Suppressor macrophage treated with lipopolysaccharide for 4 hours (primary cell): ENCODE measurements around the gene NEK2.
A peak's percentile ranks its signal among the peaks of the same experiment; 100 is the strongest.
"Not testable (repeated sequence)": the region's sequence is repeated elsewhere in the genome, so short reads cannot be mapped to it uniquely, and the experiment has no call there.

Experiments
- DNase-seq: peaks from one replicate; pipeline ENCODE4 v3.0.0-alpha.2; 2020

Gene NEK2

DNA sequence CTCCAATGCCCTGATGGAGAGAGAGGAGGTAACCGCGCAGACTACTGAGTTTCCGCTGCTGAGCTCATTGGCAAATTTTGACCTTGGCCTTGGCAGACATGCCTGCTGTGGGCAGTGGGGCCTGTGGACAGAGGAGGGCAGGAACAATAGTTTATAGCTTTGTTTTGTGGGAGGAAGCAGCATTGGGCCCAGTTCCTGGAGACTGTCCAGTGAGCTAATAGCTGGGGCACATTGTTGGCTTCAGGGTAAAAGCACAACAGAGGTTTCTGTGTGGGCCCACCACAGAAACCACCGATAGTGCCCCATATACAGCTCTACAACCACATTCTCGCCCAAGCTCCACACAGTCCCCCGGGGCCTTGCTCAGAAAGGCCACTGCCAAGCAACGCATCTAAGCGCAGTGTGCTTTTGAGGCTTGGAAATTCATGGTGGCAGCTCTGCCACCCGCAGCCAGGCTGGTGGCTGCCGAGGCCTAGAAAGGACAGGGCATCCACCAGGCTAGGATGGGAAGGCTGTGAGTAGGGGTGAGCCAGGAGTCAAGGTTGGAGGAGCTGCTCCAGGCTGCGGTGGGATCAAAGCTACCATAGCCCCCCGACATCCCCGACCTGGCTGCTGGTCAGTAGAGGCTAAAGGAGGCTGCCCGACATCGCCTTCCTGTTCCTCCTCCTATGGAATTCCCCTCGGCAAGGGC, 43.2 kb downstream of the NEK2 start:
- DNase-seq, result no peak

DNA sequence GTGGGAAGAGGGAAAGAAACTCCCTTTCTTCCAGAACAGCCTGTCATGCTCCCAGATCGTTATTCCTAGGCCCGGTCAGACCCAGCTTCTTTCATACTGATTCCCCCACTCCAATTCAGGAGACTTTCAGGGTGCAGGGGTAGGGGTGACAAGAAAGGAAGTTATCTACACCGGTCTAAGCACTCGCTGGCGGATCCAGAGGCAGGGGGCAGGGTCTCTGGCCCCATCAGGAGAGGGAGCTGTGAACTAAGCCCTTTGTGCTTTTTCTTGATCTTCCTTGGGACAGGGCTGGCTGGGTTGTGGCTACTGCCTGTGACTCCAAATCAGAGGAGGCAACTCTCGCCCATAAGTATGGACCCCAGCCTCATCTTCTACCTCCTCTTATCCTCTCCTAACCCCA, 44.3 kb downstream of the NEK2 start:
- no peak for DNase-seq

DNA sequence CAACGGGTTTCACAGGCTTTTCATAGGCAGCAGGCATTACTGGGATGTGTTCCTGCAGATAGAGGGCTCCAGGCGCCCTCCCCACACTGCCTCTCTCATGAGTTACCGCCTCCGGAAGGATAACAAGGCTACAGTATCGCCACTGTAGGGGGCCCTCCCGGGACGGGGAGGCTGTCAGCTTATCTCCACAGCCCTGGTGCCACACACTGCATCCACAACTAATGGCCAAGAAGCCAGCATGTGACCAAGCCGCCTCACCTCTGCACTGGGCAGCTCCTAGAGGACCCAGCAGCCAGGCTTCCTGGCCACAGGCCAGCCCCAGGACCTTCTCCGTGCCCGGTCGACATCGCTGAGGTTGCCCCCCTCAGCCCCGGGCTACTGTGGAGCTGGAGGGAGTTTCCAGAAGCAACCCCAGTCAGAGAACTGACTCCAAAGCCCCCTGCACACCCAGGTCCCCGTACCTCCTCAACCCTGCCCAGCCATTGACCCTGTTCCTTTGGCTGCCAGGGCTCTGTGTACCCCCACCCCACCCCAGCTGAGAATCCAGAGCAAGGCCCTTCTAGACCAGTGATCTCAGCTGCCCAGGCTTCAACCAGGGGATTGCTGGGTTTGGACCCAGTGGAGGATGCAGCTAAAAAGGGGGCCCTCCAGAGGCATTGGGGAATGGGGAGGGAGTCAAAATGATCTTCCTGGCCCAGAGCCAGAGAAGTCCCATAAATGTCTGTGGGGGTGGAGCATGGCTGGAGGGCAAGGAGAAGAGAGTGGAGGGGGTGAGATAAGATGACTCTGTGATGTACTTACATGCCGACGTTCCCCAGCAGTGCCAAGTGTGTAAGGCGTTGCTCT, 45.0 kb downstream of the NEK2 start:
- DNase-seq, result no peak

DNA sequence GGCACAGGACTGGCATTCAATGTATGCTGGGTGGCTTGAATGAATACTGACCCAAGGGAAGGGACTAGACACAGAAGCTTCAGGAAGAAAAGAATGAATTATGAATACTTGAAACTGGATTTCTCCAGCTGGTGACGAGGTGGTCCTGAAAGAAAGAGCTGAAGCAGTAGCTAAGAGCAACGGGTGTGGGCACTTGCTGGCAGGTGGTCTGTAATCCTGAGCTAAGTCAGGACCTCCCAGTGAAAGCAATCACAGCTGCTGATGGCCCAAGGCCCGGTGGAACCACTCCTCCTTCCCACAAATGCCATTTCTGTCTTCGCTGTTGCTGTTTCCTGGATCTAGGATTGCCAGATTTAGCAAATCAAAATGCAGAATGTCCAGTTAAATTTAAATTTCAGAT, 47.0 kb downstream of the NEK2 start:
- no peak for DNase-seq

DNA sequence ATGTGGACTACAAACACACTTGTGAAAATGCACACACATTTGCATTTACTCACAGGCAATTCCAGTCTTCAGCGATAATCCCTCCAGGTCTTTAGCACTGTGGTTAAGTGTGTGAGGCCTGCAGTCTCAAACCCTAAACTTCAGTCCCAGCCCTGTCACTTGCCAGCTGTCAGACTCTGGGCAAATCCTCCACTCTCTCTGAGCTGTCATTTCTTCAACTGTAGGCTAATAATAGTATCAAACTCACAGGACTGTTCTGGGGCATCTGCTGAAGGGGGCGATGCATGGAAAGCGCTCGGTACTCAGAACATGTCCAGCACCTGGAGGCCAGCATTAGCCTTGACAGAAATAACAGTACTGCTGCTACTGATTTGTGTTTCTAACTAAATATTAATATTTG, 48.2 kb downstream of the NEK2 start:
- DNase-seq, result no peak

DNA sequence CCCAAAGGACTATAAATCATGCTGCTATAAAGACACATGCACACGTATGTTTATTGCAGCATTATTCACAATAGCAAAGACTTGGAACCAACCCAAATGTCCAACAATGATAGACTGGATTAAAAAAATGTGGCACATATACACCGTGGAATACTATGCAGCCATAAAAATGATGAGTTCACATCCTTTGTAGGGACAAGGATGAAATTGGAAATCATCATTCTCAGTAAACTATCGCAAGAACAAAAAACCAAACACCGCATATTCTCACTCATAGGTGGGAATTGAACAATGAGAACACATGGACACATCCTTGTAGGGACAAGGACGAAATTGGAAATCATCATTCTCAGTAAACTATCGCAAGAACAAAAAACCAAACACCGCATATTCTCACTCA, 49.6 kb downstream of the NEK2 start:
- not testable (repeated sequence) for DNase-seq

DNA sequence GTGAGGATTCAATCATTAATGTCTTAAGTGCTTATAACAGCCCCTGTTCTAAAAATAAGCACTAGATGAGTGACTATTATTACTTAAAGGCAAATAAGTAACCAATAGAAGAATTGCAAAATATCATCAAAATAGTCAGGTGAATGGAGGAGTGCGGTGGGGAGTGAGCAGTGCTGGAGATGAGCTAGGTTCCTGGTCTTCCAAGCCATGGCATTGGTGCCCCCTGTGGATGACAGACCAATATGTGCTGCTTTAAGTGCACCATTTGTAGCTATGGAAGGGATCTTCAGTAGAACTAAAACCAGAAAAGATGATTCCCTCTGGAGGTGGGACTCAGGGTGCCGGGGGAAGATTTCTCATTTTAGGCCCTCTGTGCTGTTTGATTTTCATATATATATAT, 50.4 kb downstream of the NEK2 start:
- peak; percentile 75 for DNase-seq

DNA sequence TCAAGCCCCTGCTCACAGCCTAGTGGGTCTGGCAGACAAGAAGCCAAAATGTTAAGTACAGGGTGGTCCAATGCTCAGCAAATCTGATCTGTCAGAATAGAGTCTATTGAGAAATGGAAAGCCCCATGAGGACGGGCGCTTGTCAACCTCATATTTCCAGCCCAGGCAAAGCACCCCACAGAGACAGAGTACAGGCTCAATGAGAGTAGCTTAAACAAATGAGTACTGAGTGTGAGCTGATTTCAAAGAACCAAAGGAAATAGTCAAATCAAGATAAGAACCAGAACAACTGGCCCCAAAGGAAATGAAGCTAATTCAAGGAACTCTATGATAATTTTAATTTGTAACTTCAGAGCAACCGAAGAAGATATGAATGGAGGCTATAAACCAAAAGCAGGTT, 51.9 kb downstream of the NEK2 start:
- DNase-seq, result no peak

DNA sequence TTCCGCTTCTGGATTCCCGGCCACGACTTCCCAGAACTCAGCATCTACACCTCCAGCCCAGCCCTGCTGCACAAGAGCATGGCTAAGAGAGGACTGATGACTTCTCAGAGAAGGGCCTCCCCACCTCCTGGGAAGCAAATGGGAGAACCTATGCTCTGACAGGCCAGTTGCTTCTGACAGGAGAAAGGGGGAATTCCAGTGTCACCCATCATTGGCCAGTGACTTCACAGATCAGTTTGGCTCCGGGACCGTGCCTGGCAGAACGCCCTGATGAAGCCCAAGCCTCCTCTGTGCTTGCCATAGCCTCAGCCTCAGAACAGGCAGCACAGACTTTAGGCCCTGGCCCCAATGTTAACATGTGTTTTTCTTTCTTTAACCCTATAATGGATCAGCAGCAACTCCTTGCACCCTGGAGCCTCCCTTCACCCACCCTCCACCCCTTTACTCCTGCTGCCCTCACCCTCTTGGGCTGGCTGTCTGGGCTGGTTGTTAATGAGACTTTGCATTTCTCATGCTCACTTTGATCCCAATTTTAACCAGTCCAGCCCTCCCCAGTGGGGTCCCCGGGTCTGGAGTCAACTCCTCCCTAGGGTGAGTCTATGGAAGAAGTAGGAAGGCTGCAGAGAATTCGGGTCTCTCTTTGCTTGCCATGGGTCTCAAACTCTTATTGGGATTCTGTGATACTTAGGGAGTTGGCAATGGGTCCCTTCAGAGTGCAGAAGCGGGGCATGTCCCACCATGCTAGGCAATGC, 53.8 kb downstream of the NEK2 start:
- DNase-seq, result no peak

DNA sequence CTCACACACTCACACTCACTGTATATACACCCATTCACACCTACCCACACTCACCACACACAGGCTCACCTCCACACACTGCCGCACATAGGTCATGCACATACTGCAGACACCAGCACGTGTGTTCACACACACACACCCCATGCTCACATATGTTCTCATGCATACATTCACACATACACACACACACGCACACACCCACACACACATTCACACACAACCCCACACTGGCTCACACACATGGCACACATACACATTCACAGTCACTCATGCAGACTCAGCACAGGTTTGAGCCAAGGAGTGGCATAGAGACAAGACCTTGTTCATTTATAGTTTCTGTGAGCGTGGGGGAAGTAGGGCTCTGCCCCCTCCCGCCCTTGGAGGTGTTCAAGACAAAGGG, 55.3 kb downstream of the NEK2 start:
- no peak for DNase-seq

DNA sequence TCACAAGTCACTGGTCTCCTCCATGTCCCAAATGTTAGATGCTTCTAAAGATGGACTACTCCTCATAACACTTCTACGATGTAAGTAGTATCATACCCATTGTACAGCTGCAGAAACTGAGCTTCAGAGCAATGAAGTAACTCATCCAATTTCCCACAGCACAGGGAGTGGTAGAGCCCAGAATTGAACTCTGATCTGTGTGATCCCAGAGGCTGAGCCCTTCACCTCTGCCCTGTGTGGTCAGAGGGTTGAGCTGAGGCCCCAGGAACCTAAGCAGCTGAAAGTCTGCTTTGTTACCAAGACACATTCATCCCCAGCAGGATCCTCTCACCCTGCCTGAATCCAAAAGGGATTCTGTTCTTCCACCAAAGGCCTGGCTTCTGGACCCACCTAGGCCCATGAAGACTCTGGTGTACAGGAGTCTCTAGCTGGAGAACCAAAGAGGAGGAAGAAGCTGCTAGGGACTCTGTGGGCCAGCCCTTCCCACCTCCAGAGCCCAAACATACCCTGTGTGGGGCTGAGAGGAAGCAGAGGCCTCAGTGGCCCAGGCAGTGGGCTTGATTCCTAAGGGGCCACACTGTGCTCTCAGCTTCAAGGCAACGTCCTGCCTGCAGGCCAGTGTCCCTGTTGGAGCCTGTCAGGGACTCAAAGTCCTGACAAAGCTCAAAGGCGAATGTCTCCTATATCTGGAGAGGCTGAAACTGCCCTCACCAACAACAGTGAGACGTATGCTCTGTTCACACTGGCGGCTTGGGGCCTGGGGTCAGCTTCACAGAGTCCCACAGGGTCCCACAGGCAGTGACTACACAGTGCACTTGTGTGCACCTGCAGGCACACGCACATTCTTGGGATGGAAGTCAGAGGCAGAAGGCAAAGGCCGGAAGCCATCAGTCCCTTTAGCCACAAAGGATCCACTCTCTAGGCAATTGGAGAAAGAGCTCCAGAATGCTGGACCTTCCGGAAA, 56.1 kb downstream of the NEK2 start:
- DNase-seq, result no peak

DNA sequence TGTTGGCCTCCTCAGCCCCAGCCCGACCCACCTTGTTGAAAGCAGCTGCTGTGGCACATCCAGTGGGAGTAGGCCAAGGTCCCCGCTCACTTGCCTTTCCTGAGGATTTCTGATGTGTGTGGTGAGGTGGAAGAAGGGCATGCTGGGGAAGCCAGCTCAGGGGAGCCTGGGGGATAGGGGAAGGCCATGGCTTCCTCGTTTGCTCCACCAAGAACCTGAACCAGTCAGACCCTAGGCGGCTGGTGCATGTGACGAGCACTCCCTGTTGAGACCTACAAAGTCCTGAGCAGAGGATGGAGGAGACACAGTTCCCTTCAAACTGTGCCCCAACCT, 58.5 kb downstream of the NEK2 start:
- no peak for DNase-seq

DNA sequence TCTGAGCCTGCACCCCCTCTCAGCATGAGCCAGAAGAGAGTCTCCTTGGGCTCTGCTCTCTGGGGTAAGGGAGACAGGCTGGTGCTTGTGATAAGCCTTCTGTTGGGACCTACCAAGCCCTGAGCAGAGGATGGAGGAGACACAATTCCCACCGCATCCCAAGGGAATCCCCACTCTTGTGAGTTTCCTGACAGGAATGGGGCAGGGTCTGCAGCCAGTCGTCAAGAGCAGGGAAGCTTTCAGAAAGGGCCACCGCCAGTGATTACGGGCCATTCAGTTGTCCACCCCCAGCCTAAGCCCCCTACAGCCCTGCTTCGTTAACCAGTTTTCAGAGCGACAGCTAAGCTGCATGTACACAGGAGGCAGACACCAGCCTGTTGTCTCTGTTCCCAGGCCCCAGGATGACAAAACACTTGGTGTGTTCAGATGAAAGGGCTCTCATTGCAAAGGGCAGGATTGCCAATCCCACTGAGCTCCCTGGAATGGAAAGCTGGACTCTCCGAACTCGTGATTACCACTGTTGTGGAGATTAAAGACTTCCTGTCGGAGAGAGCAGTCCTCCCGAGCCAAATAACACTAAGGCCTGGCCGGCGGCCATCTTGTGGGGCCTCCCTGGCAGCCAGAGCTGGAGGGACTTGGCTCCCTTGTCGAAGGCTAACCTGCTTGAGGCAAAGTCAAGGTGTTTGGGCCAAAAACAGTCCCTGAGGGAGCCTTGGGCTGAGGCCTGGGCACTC, 59.0 kb downstream of the NEK2 start:
- DNase-seq, result no peak

DNA sequence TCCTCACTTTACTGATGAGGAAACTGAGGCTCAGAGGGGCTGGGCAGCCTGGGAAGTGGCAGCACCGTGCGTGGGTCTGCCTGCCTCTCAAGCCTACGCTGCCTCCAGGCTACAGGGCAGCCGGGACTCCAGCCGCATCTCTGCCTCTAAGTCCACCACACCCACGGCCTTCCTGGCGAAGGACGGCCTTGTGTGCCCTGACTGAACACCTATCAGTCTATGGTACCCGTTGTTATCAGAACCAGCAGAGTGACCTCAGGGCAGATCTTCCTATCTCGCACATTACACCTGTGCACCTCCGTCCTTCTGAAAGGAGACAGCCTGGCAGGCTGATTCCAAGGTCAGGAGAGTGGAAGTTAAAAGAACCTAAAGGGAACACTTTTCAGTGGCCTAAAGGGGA, 60.8 kb downstream of the NEK2 start:
- no peak for DNase-seq

DNA sequence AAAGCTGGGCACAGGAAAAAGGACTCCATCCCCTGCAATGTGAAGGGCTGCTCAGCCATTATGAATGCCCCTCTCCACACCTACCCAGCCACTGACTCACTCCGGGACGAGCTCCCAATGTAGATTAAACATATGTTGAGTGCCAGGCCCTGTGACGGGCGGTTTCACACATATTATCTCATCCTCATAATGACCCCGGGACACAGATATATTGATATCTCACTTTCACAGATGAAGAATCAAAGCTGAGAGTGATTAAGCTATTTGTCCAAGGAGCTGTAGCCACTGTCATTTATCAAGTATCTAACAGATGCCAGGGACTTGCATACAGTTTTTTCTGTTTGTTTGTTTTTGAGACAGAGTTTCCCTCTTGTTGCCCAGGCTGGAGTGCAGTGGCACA, 61.5 kb downstream of the NEK2 start:
- no peak for DNase-seq

DNA sequence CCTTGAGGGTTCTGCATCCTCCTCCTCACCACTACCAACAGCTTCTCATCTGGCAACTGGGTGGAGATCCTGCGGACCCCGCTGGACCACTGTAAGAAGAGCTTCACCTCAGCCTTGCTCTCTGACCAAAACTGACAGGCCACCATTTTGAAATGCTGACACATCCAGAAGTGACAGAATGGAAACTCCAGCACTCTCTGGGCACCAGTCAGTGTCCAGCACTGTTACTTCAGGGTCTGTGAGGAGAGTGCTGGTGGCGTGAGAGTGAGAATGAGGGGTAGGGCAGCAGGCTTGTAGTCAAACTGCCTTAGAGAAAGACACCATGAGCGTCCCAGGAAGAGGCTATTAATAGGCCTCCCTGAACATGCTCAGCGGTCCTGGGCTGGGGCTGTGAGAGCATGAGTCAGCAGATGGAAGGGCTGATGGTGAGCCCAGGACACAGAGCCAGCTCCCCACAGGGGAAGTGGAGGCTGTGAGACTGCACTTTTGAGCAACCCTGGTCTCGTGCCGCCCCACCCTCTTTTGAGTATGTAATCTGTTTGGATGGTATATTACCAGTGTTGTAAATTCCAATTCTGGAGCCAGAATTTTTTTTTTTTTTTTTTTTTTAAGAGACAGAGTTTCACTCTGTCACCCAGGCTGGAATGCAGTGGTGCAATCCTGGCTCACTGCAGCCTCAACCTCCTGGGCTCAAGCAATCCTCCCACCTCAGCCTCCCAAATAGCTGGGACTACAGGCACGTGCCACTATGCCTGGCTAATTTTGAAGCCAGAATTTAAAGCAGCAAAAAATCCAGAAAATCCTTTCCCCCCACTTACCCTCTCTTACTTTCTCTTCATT, 62.1 kb downstream of the NEK2 start:
- DNase-seq, result peak; percentile 98

DNA sequence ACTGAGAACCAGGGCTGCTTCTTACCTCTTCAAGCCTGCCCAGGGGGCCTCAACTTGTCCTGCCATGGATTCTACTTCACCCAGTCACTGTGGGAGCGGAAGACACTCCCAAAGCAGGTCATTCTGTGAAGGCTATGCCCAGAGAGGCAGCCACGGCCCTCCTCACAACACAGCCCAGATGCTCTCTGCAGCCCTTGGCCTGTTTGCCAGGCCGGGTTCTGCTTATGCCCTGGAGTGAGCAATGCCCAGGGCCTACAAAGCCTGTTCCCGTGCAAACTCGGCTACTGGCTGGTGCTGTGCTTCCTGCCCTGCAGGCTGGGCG, 62.7 kb downstream of the NEK2 start:
- no peak for DNase-seq
